Endodermal cell (in vitro differentiated cells): Measurements from ENCODE around the gene AKAP4. TPM values are rescaled to one million over a fixed set of nuclear protein-coding genes. Genes with fewer than 3 reads are reported as not detected.

ENCODE experiments used
- DNase-seq: peaks from one replicate; pipeline ENCODE4 v3.0.0-alpha.2; 2017
- H3K27ac ChIP-seq: 2 replicates; pipeline ENCODE4 v1.5.1; 2013; ENCODE audit warnings: mild to moderate bottlenecking, low read depth, low read length, moderate library complexity
- H3K27me3 ChIP-seq: 2 replicates; pipeline ENCODE4 v1.6.1; 2013; ENCODE audit warnings: mild to moderate bottlenecking, low read length, moderate library complexity; ENCODE audit not compliant: insufficient read depth, control insufficient read depth, poor library complexity, severe bottlenecking
- H3K36me3 ChIP-seq: 2 replicates; pipeline ENCODE4 v1.7.0; 2013; ENCODE audit warnings: mild to moderate bottlenecking, low read length, moderate library complexity; ENCODE audit not compliant: control insufficient read depth, insufficient read depth
- H3K4me1 ChIP-seq: one replicate; pipeline ENCODE4 v1.7.0; 2013; ENCODE audit warnings: low read length; ENCODE audit not compliant: control insufficient read depth, insufficient read depth
- H3K4me3 ChIP-seq: 2 replicates; pipeline ENCODE4 v1.5.1; 2013; ENCODE audit warnings: mild to moderate bottlenecking, low read length, moderate library complexity
- H3K9ac ChIP-seq: 2 replicates; pipeline ENCODE4 v1.6.1; 2013; ENCODE audit warnings: mild to moderate bottlenecking, low read length, moderate library complexity; ENCODE audit not compliant: poor library complexity, severe bottlenecking; ENCODE audit errors: extremely low read depth
- H3K9me3 ChIP-seq: 2 replicates; pipeline ENCODE4 v1.6.1; 2013; ENCODE audit warnings: mild to moderate bottlenecking, low read length, moderate library complexity; ENCODE audit not compliant: control insufficient read depth
- H3K27ac Mint-ChIP-seq: 2 replicates; pipeline ENCODE4 v1.8.0; 2020; ENCODE audit warnings: mixed read lengths
- H3K27me3 Mint-ChIP-seq: 2 replicates; pipeline ENCODE4 v1.8.0; 2021; ENCODE audit warnings: mild to moderate bottlenecking, mixed read lengths; ENCODE audit not compliant: insufficient read depth
- H3K36me3 Mint-ChIP-seq: 2 replicates; pipeline ENCODE4 v1.8.0; 2020; ENCODE audit warnings: low read depth, mixed read lengths
- H3K4me1 Mint-ChIP-seq: 2 replicates; pipeline ENCODE4 v1.8.0; 2020; ENCODE audit warnings: mixed read lengths
- H3K4me3 Mint-ChIP-seq: 2 replicates; pipeline ENCODE4 v1.8.0; 2020; ENCODE audit warnings: mild to moderate bottlenecking, moderate library complexity, mixed read lengths
- H3K9me3 Mint-ChIP-seq: 2 replicates; pipeline ENCODE4 v1.8.0; 2020; ENCODE audit warnings: mild to moderate bottlenecking, mixed read lengths
- WGBS, 2 experiments: methylation state at CpG; one replicate each; pipeline versions ENCODE4 v1.1.5 to v1.1.7; 2013; ENCODE audit warnings: missing lambda C conversion rate in 2 of 2, mixed read lengths in 1 of 2; ENCODE audit not compliant: insufficient coverage in 1 of 2, insufficient read length in 1 of 2; 5-methylcytosine and 5-hydroxymethylcytosine counted together
- total RNA-seq, 2 donors: library from RNA; stranded (reverse); fragmentation: NEBNext Ultra II Directional in 1 of 2; extraction: Animal tissue kit (Norgen Biotek cat#: 25700) in 1 of 2; gene quantifications; 2 replicates in 1 of 2; 3 replicates in 1 of 2; pipeline ENCODE4 v1.2.1, GENCODE V29; 2021
- TF ChIP-seq, protein P1 (sequence below): fragments of 200-600 bp; sonication (generic); conservative IDR thresholded peaks from 2 replicates; pipeline ENCODE4 v1.5.0; 2021; ENCODE audit warnings: antibody characterized with exemption, mild to moderate bottlenecking

AKAP4 gene
- total RNA-seq, 2 donors from 2014 or later: not detected

DNA sequence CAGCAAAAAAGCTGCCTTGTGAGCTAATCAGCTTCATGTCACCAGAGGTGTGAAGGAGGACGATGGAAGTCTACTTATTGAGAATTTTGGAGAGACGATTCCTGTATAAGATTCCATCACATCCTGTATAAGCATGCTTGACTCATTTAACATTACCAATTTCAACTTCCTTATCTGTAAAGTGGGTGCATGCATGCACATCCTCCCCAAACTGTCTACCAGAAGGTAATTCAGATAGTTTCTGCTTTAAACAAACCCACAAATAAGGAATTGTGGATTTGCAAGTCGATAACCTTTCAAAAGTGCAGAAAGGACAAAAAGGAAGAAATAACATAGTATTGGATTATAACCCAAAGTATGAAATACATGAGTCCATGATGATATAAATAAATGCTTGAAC, 31.1 kb downstream of the AKAP4 start:
- no peak overlapping the region for H3K4me3 ChIP-seq
- DNase-seq: no peak
- no peak overlapping the region for H3K27ac ChIP-seq
- TF ChIP-seq, protein P1, sequence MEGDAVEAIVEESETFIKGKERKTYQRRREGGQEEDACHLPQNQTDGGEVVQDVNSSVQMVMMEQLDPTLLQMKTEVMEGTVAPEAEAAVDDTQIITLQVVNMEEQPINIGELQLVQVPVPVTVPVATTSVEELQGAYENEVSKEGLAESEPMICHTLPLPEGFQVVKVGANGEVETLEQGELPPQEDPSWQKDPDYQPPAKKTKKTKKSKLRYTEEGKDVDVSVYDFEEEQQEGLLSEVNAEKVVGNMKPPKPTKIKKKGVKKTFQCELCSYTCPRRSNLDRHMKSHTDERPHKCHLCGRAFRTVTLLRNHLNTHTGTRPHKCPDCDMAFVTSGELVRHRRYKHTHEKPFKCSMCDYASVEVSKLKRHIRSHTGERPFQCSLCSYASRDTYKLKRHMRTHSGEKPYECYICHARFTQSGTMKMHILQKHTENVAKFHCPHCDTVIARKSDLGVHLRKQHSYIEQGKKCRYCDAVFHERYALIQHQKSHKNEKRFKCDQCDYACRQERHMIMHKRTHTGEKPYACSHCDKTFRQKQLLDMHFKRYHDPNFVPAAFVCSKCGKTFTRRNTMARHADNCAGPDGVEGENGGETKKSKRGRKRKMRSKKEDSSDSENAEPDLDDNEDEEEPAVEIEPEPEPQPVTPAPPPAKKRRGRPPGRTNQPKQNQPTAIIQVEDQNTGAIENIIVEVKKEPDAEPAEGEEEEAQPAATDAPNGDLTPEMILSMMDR: no peak
- no peaks in the 10 kb centered on the region for H3K4me1 Mint-ChIP-seq
- H3K9me3 ChIP-seq: no peaks in the 10 kb centered on the region
- no peak overlapping the region for H3K27ac Mint-ChIP-seq
- H3K9me3 Mint-ChIP-seq: peaks cover 54% of the 10 kb centered on the region
- no peaks in the 10 kb centered on the region for H3K36me3 ChIP-seq
- H3K4me1 ChIP-seq: no peaks in the 10 kb centered on the region
- H3K9ac ChIP-seq: no peak overlapping the region
- H3K4me3 Mint-ChIP-seq: no peak overlapping the region
- H3K36me3 Mint-ChIP-seq: no peaks in the 10 kb centered on the region
- no peaks in the 10 kb centered on the region for H3K27me3 Mint-ChIP-seq
- H3K27me3 ChIP-seq: no peaks in the 10 kb centered on the region
- WGBS, 2 experiments: 79% methylated on average over 2 of the region's 3 CpGs; no CpG with 5 or more reads in 1 of the 2 experiments

DNA sequence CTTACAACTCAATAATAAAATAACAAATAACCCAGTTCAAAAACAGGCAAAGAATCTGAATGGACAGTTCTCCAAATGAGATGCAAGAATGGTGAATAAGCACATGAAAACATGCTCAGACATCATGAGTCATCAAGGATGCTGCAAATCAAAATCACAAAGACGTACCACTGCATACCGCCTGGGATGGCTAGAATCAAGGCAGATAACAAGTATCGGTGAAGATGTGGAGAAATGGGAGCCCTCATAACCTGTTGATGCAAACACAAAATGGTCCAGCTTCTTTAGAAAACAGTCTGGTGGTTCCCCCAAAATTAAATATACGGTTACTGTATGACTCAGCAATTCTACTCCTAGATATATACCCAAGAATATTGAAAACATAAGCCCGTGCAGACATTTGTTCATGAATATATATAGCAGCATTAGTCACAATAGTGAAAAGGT, 32.5 kb downstream of the AKAP4 start:
- TF ChIP-seq, protein P1: no peak
- H3K4me1 Mint-ChIP-seq: no peaks in the 10 kb centered on the region
- no peaks in the 10 kb centered on the region for H3K27me3 ChIP-seq
- no peaks in the 10 kb centered on the region for H3K9me3 ChIP-seq
- no peak for DNase-seq
- no peaks in the 10 kb centered on the region for H3K36me3 Mint-ChIP-seq
- H3K27ac ChIP-seq: no peak overlapping the region
- no peak overlapping the region for H3K4me3 ChIP-seq
- peaks cover 46% of the 10 kb centered on the region for H3K9me3 Mint-ChIP-seq
- no peaks in the 10 kb centered on the region for H3K36me3 ChIP-seq
- no peak overlapping the region for H3K9ac ChIP-seq
- no peaks in the 10 kb centered on the region for H3K4me1 ChIP-seq
- 99 to 100% methylated on average over 3 to 4 of the region's 5 CpGs for WGBS, 2 experiments
- H3K27ac Mint-ChIP-seq: no peak overlapping the region
- H3K4me3 Mint-ChIP-seq: no peak overlapping the region
- no peaks in the 10 kb centered on the region for H3K27me3 Mint-ChIP-seq

DNA sequence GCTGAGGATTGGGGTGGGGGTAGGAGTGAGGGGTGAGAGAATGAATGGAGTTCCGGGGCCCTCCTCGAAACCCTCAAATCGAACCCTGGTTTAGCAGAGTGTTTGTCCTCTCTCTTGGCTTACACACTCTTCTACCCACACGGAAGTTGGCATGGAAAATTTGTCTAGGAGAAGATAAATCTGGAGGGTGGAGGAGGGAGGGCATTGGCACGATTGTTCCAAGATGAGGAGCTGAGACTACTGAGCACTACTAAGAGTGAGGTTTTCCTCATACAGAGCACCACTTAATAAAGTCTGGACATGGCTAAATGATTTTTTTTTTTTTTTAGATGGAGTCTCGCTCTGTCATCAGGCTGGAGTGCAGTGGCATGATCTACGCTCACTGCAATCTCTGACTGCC, 33.4 kb downstream of the AKAP4 start:
- Mint-ChIP-seq H3K27ac (no peak overlapping the region), H3K27me3 (no peaks in the 10 kb centered on the region), H3K9me3 (peaks cover 47% of the 10 kb centered on the region), H3K4me1 (no peaks in the 10 kb centered on the region), H3K36me3 (no peaks in the 10 kb centered on the region), H3K4me3 (no peak overlapping the region)
- H3K27me3 ChIP-seq: no peaks in the 10 kb centered on the region
- H3K4me1 ChIP-seq: no peaks in the 10 kb centered on the region
- no peak overlapping the region for H3K9ac ChIP-seq
- DNase-seq: no peak
- 87% methylated on average over 4 of the region's 7 CpGs; no CpG with 5 or more reads in 1 of the 2 experiments for WGBS, 2 experiments
- TF ChIP-seq, protein P1: no peak
- H3K36me3 ChIP-seq: no peaks in the 10 kb centered on the region
- H3K4me3 ChIP-seq: no peak overlapping the region
- no peak overlapping the region for H3K27ac ChIP-seq
- no peaks in the 10 kb centered on the region for H3K9me3 ChIP-seq
